A549 (cell line): ENCODE data around the gene WIZ. TPM values are rescaled to one million over a fixed set of nuclear protein-coding genes. Genes with fewer than 3 reads are reported as not detected.

Experiments
- ATAC-seq, 2 experiments: fragments of 200-7000 bp in 1 of 2; fragments of >200 bp in 1 of 2; cut with Nextera tagmentation in 1 of 2; cut with Tn5 transposase in 1 of 2; 3 replicates each; pipeline versions ENCODE4 v1.8.0 to v1.9.1; 2018 to 2020; ENCODE audit warnings: mild to moderate bottlenecking in 1 of 2, moderate library complexity in 1 of 2
- CTCF ChIA-PET: fragments of 300-600 bp; sonication (Branson Sonifier 250); formaldehyde crosslinking; extraction: SDS; loops from one replicate; lab custom pipeline; 2021; ENCODE audit warnings: antibody characterized with exemption, inconsistent platforms; lab: Yijun Ruan, JAX
- POLR2A ChIA-PET: fragments of 350-600 bp; formaldehyde crosslinking; extraction: SDS; loops from one replicate; lab custom pipeline; 2021; ENCODE audit warnings: antibody characterized with exemption, inconsistent platforms; lab: Yijun Ruan, JAX
- DNase-seq, 2 experiments: peaks; one replicate each; pipeline versions ENCODE4 v3.0.0 to v3.0.0-alpha.2; 2011 to 2016; ENCODE audit warnings: low read depth in 1 of 2, low spot score in 1 of 2
- FAIRE-seq: peaks from 2 replicates; lab custom pipeline; 2011; peaks lifted over from hg19 to GRCh38; lab: Jason Lieb, UNC
- H3K27ac ChIP-seq, 2 experiments: fragments of >200 bp; sonication (Bioruptor Twin); formaldehyde crosslinking; 3 replicates each; pipeline ENCODE4 v1.5.1; 2016 to 2017
- H3K4me1 ChIP-seq: fragments of >200 bp; sonication (Bioruptor Twin); formaldehyde crosslinking; 3 replicates; pipeline ENCODE4 v1.6.1; 2016
- H3K4me2 ChIP-seq: fragments of >200 bp; sonication (Bioruptor Twin); formaldehyde crosslinking; 3 replicates; pipeline ENCODE4 v1.6.1; 2016
- H3K4me3 ChIP-seq: fragments of >200 bp; sonication (Bioruptor Twin); formaldehyde crosslinking; 3 replicates; pipeline ENCODE4 v1.5.1; 2016
- H3K9me3 ChIP-seq: fragments of >200 bp; sonication (Bioruptor Twin); formaldehyde crosslinking; 3 replicates; pipeline ENCODE4 v1.6.1; 2016
- BCL3 ChIP-seq: fragments of >200 bp; sonication (Bioruptor Twin); formaldehyde crosslinking; IDR thresholded peaks from 3 replicates; pipeline ENCODE4 v1.6.1; 2016
- CEBPB ChIP-seq, 2 experiments: fragments of >200 bp in 1 of 2; sonication (Bioruptor Twin) in 1 of 2; formaldehyde crosslinking in 1 of 2; IDR thresholded peaks; 2 replicates each; pipeline ENCODE4 v1.6.1; 2012 to 2016
- CHD2 ChIP-seq: fragments of 150-350 bp; IDR thresholded peaks from 2 replicates; pipeline ENCODE4 v1.6.1; 2014; ENCODE audit warnings: low read length; ENCODE audit not compliant: partially characterized antibody
- EHF ChIP-seq: fragments of 250-450 bp; sonication (Bioruptor Pico); IDR thresholded peaks from 2 replicates; pipeline ENCODE4 v1.5.0; 2020; ENCODE audit warnings: mild to moderate bottlenecking
- EHMT2 ChIP-seq: fragments of 200-600 bp; sonication (generic); IDR thresholded peaks from 2 replicates; pipeline ENCODE4 v1.6.1; 2016; ENCODE audit warnings: antibody characterized with exemption, low read depth, mild to moderate bottlenecking, moderate library complexity
- FOSB ChIP-seq: fragments of 250-450 bp; sonication (Bioruptor Pico); IDR thresholded peaks from 2 replicates; pipeline ENCODE4 v1.5.0; 2020; ENCODE audit warnings: mild to moderate bottlenecking, moderate library complexity
- FOSL2 ChIP-seq, 2 experiments: fragments of 450-650 bp in 1 of 2; fragments of >200 bp in 1 of 2; sonication (Bioruptor Twin) in 1 of 2; formaldehyde crosslinking; IDR thresholded peaks; 2 replicates each; pipeline versions ENCODE4 v1.5.0 to v1.6.1; 2016 to 2020; ENCODE audit warnings: mild to moderate bottlenecking in 1 of 2, moderate library complexity in 1 of 2
- HDAC2 ChIP-seq: fragments of 200-600 bp; sonication (generic); IDR thresholded peaks from 2 replicates; pipeline ENCODE4 v1.6.1; 2016
- HEYL ChIP-seq: fragments of 250-450 bp; sonication (Bioruptor Pico); IDR thresholded peaks from 2 replicates; pipeline ENCODE4 v1.8.0; 2021; ENCODE audit warnings: mild to moderate bottlenecking, moderate library complexity
- JUN ChIP-seq, 2 experiments: fragments of >200 bp; sonication (Bioruptor Twin); formaldehyde crosslinking; IDR thresholded peaks; 2 replicates in 1 of 2; 3 replicates in 1 of 2; pipeline ENCODE4 v1.6.1; 2016 to 2017
- KDM1A ChIP-seq: fragments of 200-600 bp; sonication (generic); IDR thresholded peaks from 2 replicates; pipeline ENCODE4 v1.6.1; 2016; ENCODE audit warnings: low read depth, mild to moderate bottlenecking
- KDM5A ChIP-seq: fragments of 200-600 bp; sonication (generic); IDR thresholded peaks from 2 replicates; pipeline ENCODE4 v1.6.1; 2016; ENCODE audit warnings: antibody characterized with exemption, mild to moderate bottlenecking
- PHF8 ChIP-seq: fragments of 200-600 bp; sonication (generic); IDR thresholded peaks from 2 replicates; pipeline ENCODE4 v1.6.1; 2016; ENCODE audit warnings: low read depth, mild to moderate bottlenecking, antibody characterized with exemption, moderate library complexity, borderline replicate concordance
- POLR2A ChIP-seq: IDR thresholded peaks from 2 replicates; pipeline ENCODE4 v1.6.1; 2012; ENCODE audit warnings: mild to moderate bottlenecking, low read length
- POLR2AphosphoS2 ChIP-seq: conservative IDR thresholded peaks from 2 replicates; pipeline ENCODE4 v1.6.1; 2012; ENCODE audit warnings: low read length, improper control_type of control experiment, inconsistent platforms
- RARB ChIP-seq: fragments of 250-450 bp; sonication (Bioruptor Pico); IDR thresholded peaks from 2 replicates; pipeline ENCODE4 v1.8.0; 2021; ENCODE audit warnings: mild to moderate bottlenecking, moderate library complexity
- SMC3 ChIP-seq: fragments of >200 bp; sonication (Bioruptor Twin); formaldehyde crosslinking; IDR thresholded peaks from 3 replicates; pipeline ENCODE4 v1.6.1; 2018; ENCODE audit warnings: inconsistent platforms
- TP53 ChIP-seq: fragments of 250-450 bp; sonication (Bioruptor Pico); IDR thresholded peaks from 2 replicates; pipeline ENCODE4 v1.5.0; 2021; ENCODE audit warnings: mild to moderate bottlenecking, moderate library complexity
- ZC3H11A ChIP-seq: fragments of 450-650 bp; IDR thresholded peaks from 2 replicates; pipeline ENCODE4 v1.6.1; 2014; ENCODE audit warnings: antibody characterized with exemption, mild to moderate bottlenecking
- ZNF302 ChIP-seq: fragments of 250-450 bp; sonication (Bioruptor Pico); IDR thresholded peaks from 2 replicates; pipeline ENCODE4 v1.9.0; 2021; ENCODE audit warnings: inconsistent platforms, mild to moderate bottlenecking, moderate library complexity
- ZSCAN20 ChIP-seq: fragments of 250-450 bp; sonication (Bioruptor Pico); IDR thresholded peaks from 2 replicates; pipeline ENCODE4 v1.8.0; 2022; ENCODE audit warnings: mild to moderate bottlenecking, moderate library complexity
- WGBS: methylation state at CpG from one replicate; pipeline ENCODE4 v1.1.6; 2017; ENCODE audit errors: missing lambda C conversion rate; 5-methylcytosine and 5-hydroxymethylcytosine counted together
- polyA plus RNA-seq, 4 experiments: library from polyadenylated mRNA; depleted of rRNA in 3 of 4; stranded (reverse); fragments of >200 nt; fragmentation: RNase III in 1 of 4; extraction: RNeasy Plus Mini Kit Qiagen cat#74134 plus additional on column Dnase treatment in 1 of 4; gene quantifications; 2 replicates in 3 of 4; 3 replicates in 1 of 4; pipeline ENCODE4 v1.2.3, GENCODE V29; 2011 to 2017
- TF ChIP-seq, protein P1 (sequence below): fragments of >200 bp; sonication (Bioruptor Twin); formaldehyde crosslinking; IDR thresholded peaks from 3 replicates; pipeline ENCODE4 v1.5.1; 2016
- TF ChIP-seq, protein P2 (sequence below): IDR thresholded peaks from 2 replicates; pipeline ENCODE4 v1.6.1; 2012

WIZ gene
- polyA plus RNA-seq, 2 of the 4 experiments (the other 2 are of a cell fraction), result 3.7 to 15.1 TPM

DNA sequence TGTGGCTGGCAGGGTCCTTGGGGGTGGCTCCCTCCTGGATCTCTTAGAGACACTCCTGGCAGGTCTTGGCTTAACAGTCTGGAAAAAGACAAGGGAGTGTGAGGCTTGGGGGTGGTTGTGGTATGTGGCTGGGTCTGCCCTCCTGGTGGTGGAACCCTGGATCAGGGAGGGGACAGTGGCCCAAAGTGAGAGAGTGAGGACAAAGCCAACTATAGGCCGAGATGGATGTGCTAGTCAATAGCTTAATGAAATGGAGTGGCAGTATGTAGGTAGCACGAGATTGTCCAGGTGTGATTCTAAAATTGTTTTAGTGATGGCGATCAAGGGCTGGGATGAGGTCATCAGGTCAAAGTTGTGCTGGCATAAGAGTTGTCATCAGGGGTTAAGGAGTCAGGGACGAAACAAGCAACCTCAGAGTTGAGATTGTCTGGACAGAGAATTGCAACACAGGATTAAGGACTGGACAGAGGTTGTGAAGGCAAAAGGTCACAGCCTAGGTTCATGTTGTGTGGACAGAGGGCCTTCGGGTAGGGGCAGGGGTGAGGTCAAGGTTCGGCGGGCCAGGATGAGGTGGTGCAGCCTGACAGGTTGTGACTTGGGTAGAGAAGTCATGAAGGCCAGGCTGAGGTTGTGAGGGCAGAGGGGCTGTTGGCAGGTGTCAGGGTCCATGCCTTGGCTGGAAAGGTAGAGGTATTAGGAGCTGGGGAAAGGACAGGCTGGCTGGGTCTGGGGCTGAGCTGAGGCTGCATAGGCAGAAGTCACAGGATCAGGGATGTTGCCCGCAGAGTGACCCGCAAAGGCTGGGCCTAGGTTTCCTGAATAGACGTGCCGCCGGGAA lies 19.1 kb upstream of the WIZ start:
- Histone ChIP-seq H3K4me2 (no peak overlapping the region), H3K4me1 (peaks cover 12% of the 10 kb centered on the region), H3K9me3 (no peaks in the 10 kb centered on the region), H3K4me3 (no peak overlapping the region), H3K27ac (no peak overlapping the region)
- DNase-seq, result no peak
- ATAC-seq, result 0 out of 6 replicates have a peak, but pooled peaks of 1 of the 2 experiments have one; percentile 31
- CTCF ChIA-PET, result interaction anchor here (1.0 to 1.1 kb wide), 3 partner anchors 10 to 87 kb away, joined by 3 read pairs; partner anchors contain the start of gene PGLYRP2
- POLR2A ChIA-PET, result no interaction called here
- FAIRE-seq, result no peak
- TF ChIP-seq ZC3H11A (no peak), FOSL2 (IDR thresholded peaks at IDR 0.05) (no peak), FOSL2 (CRISPR knock-in tag; IDR thresholded peaks at IDR 0.05) (no peak), HEYL (CRISPR knock-in tag) (no peak), POLR2A (no peak), EHF (CRISPR knock-in tag) (no peak), TP53 (CRISPR knock-in tag) (no peak), JUN (IDR thresholded peaks at IDR 0.05) (no peak), EHMT2 (no peak), PHF8 (no peak), POLR2AphosphoS2 (no peak), CHD2 (no peak), KDM5A (no peak), KDM1A (no peak), FOSB (CRISPR knock-in tag) (no peak), HDAC2 (no peak), ZSCAN20 (no peak)
- TF ChIP-seq, protein P1, sequence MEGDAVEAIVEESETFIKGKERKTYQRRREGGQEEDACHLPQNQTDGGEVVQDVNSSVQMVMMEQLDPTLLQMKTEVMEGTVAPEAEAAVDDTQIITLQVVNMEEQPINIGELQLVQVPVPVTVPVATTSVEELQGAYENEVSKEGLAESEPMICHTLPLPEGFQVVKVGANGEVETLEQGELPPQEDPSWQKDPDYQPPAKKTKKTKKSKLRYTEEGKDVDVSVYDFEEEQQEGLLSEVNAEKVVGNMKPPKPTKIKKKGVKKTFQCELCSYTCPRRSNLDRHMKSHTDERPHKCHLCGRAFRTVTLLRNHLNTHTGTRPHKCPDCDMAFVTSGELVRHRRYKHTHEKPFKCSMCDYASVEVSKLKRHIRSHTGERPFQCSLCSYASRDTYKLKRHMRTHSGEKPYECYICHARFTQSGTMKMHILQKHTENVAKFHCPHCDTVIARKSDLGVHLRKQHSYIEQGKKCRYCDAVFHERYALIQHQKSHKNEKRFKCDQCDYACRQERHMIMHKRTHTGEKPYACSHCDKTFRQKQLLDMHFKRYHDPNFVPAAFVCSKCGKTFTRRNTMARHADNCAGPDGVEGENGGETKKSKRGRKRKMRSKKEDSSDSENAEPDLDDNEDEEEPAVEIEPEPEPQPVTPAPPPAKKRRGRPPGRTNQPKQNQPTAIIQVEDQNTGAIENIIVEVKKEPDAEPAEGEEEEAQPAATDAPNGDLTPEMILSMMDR, result no peak
- 93% methylated on average over 12 of the region's 12 CpGs for WGBS

- WGBS, result 73% methylated on average over 6 of the region's 6 CpGs
- Histone ChIP-seq H3K4me2 (no peak overlapping the region), H3K4me1 (peaks cover 12% of the 10 kb centered on the region), H3K27ac (no peak overlapping the region; a peak in 1 of 6 replicates), H3K9me3 (no peaks in the 10 kb centered on the region), H3K4me3 (no peak overlapping the region)
- FAIRE-seq (no peak), DNase-seq (no peak), ATAC-seq (no peak)
- POLR2A ChIA-PET, result no interaction called here
- 0 out of 4 replicates have a peak, but pooled peaks of 1 of the 2 experiments have one; percentile 11 for TF ChIP-seq CEBPB (IDR thresholded peaks at IDR 0.05)
- no peak for TF ChIP-seq BCL3
- no peak for TF ChIP-seq POLR2AphosphoS2
- TF ChIP-seq, protein P2, sequence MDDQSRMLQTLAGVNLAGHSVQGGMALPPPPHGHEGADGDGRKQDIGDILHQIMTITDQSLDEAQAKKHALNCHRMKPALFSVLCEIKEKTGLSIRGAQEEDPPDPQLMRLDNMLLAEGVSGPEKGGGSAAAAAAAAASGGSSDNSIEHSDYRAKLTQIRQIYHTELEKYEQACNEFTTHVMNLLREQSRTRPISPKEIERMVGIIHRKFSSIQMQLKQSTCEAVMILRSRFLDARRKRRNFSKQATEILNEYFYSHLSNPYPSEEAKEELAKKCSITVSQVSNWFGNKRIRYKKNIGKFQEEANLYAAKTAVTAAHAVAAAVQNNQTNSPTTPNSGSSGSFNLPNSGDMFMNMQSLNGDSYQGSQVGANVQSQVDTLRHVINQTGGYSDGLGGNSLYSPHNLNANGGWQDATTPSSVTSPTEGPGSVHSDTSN, result no peak
- no peak for TF ChIP-seq ZNF302
- TF ChIP-seq SMC3, result no peak
- no peak for TF ChIP-seq FOSL2 (IDR thresholded peaks at IDR 0.05)
- TF ChIP-seq FOSL2 (CRISPR knock-in tag; IDR thresholded peaks at IDR 0.05), result no peak
- no peak for TF ChIP-seq RARB (CRISPR knock-in tag)
- CTCF ChIA-PET, result interaction anchor here (1.0 to 1.4 kb wide), 2 partner anchors 13 to 49 kb away, joined by 3 to 5 read pairs; partner anchors contain the start of gene AKAP8L
Measured at GRCh38 chr19:15467734-15468214, 18.0 kb upstream of the WIZ start.
